A673 (cell line): ENCODE data around the gene FFAR2. TPM values are rescaled to one million over a fixed set of nuclear protein-coding genes. Genes with fewer than 3 reads are reported as not detected.

Experiments
- BruUV-seq: library from RNA; stranded (reverse); fragments of 400-500 nt; replicated peaks from 2 replicates; lab custom pipeline; 2021; lab: Mats Ljungman, UMichigan
- CTCF ChIA-PET: fragments of 300-600 bp; sonication (Branson Sonifier 250); formaldehyde crosslinking; loops from one replicate; lab custom pipeline; 2022; ENCODE audit warnings: antibody characterized with exemption; lab: Charles Lee
- POLR2A ChIA-PET: fragments of 300-600 bp; sonication (Branson Sonifier 250); formaldehyde crosslinking; loops from one replicate; lab custom pipeline; 2022; ENCODE audit warnings: antibody characterized with exemption; ENCODE audit not compliant: low non-redundant PET; lab: Charles Lee
- DNase-seq: peaks from one replicate; pipeline ENCODE4 v3.0.0-alpha.2; 2015; ENCODE audit warnings: low spot score
- H3K27ac ChIP-seq: fragments of 200-600 bp; sonication (generic); 2 replicates; pipeline ENCODE4 v1.5.1; 2016; ENCODE audit warnings: mixed run types, low read depth, mild to moderate bottlenecking, mixed read lengths, antibody characterized with exemption, low read length; ENCODE audit not compliant: poor library complexity, severe bottlenecking
- H3K27me3 ChIP-seq: fragments of 200-600 bp; sonication (generic); replicated peaks from 2 replicates; pipeline ENCODE4 v1.6.1; 2017; ENCODE audit warnings: mixed run types, low read depth, mild to moderate bottlenecking, mixed read lengths, antibody characterized with exemption, low read length; ENCODE audit not compliant: insufficient read depth, poor library complexity
- H3K36me3 ChIP-seq: fragments of 200-600 bp; sonication (generic); 2 replicates; pipeline ENCODE4 v1.6.1; 2016; ENCODE audit warnings: mixed run types, mild to moderate bottlenecking, mixed read lengths, antibody characterized with exemption, low read length; ENCODE audit not compliant: insufficient read depth, poor library complexity, severe bottlenecking
- H3K4me1 ChIP-seq: fragments of 200-600 bp; sonication (generic); 2 replicates; pipeline ENCODE4 v1.6.1; 2017; ENCODE audit warnings: mixed run types, mild to moderate bottlenecking, mixed read lengths, antibody characterized with exemption, low read length; ENCODE audit not compliant: insufficient read depth, poor library complexity, severe bottlenecking
- H3K4me3 ChIP-seq: fragments of 200-600 bp; sonication (generic); 2 replicates; pipeline ENCODE4 v1.5.1; 2016; ENCODE audit warnings: low read depth, mixed run types, mild to moderate bottlenecking, mixed read lengths, low read length; ENCODE audit not compliant: poor library complexity, severe bottlenecking
- H3K9me3 ChIP-seq: fragments of 200-600 bp; sonication (generic); 2 replicates; pipeline ENCODE4 v1.6.1; 2016; ENCODE audit warnings: mixed run types, low read depth, mild to moderate bottlenecking, mixed read lengths, antibody characterized with exemption, low read length; ENCODE audit not compliant: poor library complexity, severe bottlenecking
- EZH2 ChIP-seq: fragments of 200-600 bp; sonication (generic); IDR thresholded peaks from 2 replicates; pipeline ENCODE4 v1.6.1; 2017; ENCODE audit warnings: borderline replicate concordance, low read depth, mild to moderate bottlenecking, mixed read lengths, antibody characterized with exemption, low read length; ENCODE audit not compliant: poor library complexity, severe bottlenecking
- intact Hi-C: fragments of 100-400 bp; cut with micrococcal nuclease; formaldehyde crosslinking; loops from one replicate; pipeline ENCODE4 v1.10.0; 2022; ENCODE audit not compliant: unreplicated experiment
- total RNA-seq: library from RNA; stranded (reverse); gene quantifications from 2 replicates; pipeline ENCODE4 v1.2.3, GENCODE V29; 2021
- TF ChIP-seq, protein P1 (sequence below): fragments of 300-800, 200-600 bp; sonication (generic); conservative IDR thresholded peaks from 2 replicates; pipeline ENCODE4 v1.5.1; 2017; ENCODE audit warnings: low read depth, mild to moderate bottlenecking, antibody characterized with exemption, low read length, moderate library complexity, mixed read lengths

The FFAR2 gene
- total RNA-seq, 1 experiment from 2014 or later = not detected

DNA sequence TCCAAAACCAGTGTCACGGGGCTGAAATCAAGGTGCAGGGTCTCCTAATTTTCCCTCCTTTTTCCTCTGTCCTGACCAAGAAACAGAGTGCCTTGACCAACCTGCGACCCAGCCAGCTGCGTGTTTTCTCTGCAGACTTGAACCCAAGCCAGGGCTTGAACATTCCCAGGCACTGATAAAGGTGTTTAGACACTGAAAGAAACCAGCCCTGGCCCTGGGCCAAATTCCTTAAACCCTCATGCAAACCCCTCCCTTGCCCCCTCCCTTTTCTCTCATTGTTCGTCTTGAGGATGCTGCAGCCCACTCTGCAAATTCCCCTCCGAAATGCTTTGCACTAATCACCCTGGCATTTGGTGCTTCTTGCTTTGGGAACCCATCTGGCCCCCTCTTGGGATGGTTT lies 9.5 kb upstream of the FFAR2 start:
- intact Hi-C loops = no loop called here
- Histone ChIP-seq H3K4me3 (no peak overlapping the region), H3K27ac (no peak overlapping the region), H3K4me1 (peaks cover 15% of the 10 kb centered on the region), H3K9me3 (no peaks in the 10 kb centered on the region), H3K27me3 (no peaks in the 10 kb centered on the region), H3K36me3 (no peaks in the 10 kb centered on the region)
- POLR2A ChIA-PET = no interaction called here
- DNase-seq = no peak
- BruUV-seq = no TSS peak
- no peak for TF ChIP-seq EZH2
- TF ChIP-seq, protein P1, sequence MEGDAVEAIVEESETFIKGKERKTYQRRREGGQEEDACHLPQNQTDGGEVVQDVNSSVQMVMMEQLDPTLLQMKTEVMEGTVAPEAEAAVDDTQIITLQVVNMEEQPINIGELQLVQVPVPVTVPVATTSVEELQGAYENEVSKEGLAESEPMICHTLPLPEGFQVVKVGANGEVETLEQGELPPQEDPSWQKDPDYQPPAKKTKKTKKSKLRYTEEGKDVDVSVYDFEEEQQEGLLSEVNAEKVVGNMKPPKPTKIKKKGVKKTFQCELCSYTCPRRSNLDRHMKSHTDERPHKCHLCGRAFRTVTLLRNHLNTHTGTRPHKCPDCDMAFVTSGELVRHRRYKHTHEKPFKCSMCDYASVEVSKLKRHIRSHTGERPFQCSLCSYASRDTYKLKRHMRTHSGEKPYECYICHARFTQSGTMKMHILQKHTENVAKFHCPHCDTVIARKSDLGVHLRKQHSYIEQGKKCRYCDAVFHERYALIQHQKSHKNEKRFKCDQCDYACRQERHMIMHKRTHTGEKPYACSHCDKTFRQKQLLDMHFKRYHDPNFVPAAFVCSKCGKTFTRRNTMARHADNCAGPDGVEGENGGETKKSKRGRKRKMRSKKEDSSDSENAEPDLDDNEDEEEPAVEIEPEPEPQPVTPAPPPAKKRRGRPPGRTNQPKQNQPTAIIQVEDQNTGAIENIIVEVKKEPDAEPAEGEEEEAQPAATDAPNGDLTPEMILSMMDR = no peak
- CTCF ChIA-PET = no interaction called here

DNA sequence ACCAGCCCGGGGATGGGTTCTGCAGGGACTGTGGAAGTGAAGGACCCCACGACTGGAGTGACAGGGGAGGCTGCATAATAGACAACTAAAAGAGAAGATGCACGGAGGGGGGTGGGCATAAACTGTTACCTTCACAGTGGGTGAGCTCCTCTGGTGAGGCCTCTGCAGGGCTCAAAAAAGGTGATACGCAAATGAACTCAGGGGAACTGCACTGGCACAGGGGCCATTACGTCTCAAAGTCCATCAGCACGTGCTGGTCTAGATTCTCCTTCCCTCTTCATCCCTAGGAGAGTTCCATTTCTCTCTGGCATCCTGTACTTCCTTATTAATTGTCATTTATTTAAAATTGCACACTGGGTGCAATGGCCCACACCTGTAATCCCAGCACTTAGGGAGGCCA lies 8.1 kb upstream of the FFAR2 start:
- ChIA-PET CTCF (no interaction called here), POLR2A (no interaction called here)
- no TSS peak for BruUV-seq
- no peak overlapping the region for H3K4me3 ChIP-seq
- no peak for DNase-seq
- no peaks in the 10 kb centered on the region for H3K36me3 ChIP-seq
- no peaks in the 10 kb centered on the region for H3K9me3 ChIP-seq
- H3K4me1 ChIP-seq = peaks cover 15% of the 10 kb centered on the region
- intact Hi-C loops = no loop called here
- no peak overlapping the region for H3K27ac ChIP-seq
- TF ChIP-seq, protein P1 = no peak
- no peak for TF ChIP-seq EZH2
- H3K27me3 ChIP-seq = no peaks in the 10 kb centered on the region

DNA sequence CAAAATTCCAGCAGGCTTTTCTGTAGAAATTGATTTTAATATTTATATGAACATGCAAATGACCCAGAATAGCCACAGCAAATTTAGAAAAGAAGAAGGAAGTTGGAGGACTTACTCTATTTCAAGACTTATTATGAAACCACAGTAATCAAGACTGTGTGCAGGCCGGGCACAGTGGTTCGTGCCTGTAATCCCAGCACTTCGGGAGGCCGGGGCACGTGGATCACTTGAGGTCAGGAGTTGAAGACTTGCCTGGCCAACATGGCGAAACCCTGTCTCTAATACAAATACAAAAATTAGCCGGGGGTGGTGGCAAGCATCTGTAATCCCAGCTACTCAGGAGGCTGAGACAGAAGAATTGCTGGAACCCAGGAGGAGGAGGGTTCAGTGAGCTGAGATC lies 6.0 kb upstream of the FFAR2 start:
- H3K4me3 ChIP-seq = no peak overlapping the region
- CTCF ChIA-PET = no interaction called here
- no peaks in the 10 kb centered on the region for H3K36me3 ChIP-seq
- H3K4me1 ChIP-seq = peaks cover 2% of the 10 kb centered on the region
- intact Hi-C loops = no loop called here
- H3K27me3 ChIP-seq = no peaks in the 10 kb centered on the region
- POLR2A ChIA-PET = no interaction called here
- no peak for DNase-seq
- no TSS peak for BruUV-seq
- H3K9me3 ChIP-seq = no peaks in the 10 kb centered on the region
- no peak overlapping the region for H3K27ac ChIP-seq
- TF ChIP-seq, protein P1 = no peak
- no peak for TF ChIP-seq EZH2
